Liver (tissue), 9 donors: ENCODE data around the gene RND3. TPM values are rescaled to one million over a fixed set of nuclear protein-coding genes. Genes with fewer than 3 reads are reported as not detected.
A peak's percentile ranks its signal among the peaks of the same experiment; 100 is the strongest.

Experiments used
- DNase-seq: peaks from one replicate; pipeline ENCODE4 v3.0.0-alpha.2; 2017; ENCODE audit warnings: low spot score
- H3K27ac ChIP-seq, 2 donors: one replicate each; pipeline ENCODE4 v1.7.0; 2013; ENCODE audit warnings: inconsistent platforms in 2 of 2, low read length in 2 of 2, control low read depth in 1 of 2, low read depth in 1 of 2, mild to moderate bottlenecking in 1 of 2
- H3K27me3 ChIP-seq, 4 donors: one replicate each; pipeline versions ENCODE4 v1.6.1 to v1.7.0; 2013; ENCODE audit warnings: low read length in 3 of 4, inconsistent platforms in 1 of 4, mild to moderate bottlenecking in 1 of 4, moderate library complexity in 1 of 4; ENCODE audit not compliant: control insufficient read depth in 4 of 4, insufficient read depth in 4 of 4
- H3K36me3 ChIP-seq, 4 donors: one replicate each; pipeline versions ENCODE4 v1.6.1 to v1.7.0; 2013; ENCODE audit warnings: low read length in 3 of 4, mild to moderate bottlenecking in 3 of 4, low read depth in 1 of 4, moderate library complexity in 1 of 4; ENCODE audit not compliant: control insufficient read depth in 4 of 4, insufficient read depth in 3 of 4
- H3K4me1 ChIP-seq, 4 donors: one replicate each; pipeline versions ENCODE4 v1.6.1 to v1.7.0; 2013; ENCODE audit warnings: low read length in 3 of 4, mild to moderate bottlenecking in 3 of 4, moderate library complexity in 1 of 4; ENCODE audit not compliant: control insufficient read depth in 4 of 4, insufficient read depth in 4 of 4
- H3K4me3 ChIP-seq, 3 donors: one replicate each; pipeline versions ENCODE4 v1.6.1 to v1.7.0; 2013; ENCODE audit warnings: low read length in 3 of 3, control low read depth in 1 of 3, low read depth in 1 of 3, mild to moderate bottlenecking in 1 of 3
- H3K9ac ChIP-seq, 2 donors: one replicate each; pipeline ENCODE4 v1.7.0; 2013; ENCODE audit warnings: low read length in 2 of 2, mild to moderate bottlenecking in 2 of 2, moderate library complexity in 2 of 2, control low read depth in 1 of 2, low read depth in 1 of 2
- H3K9me3 ChIP-seq, 4 donors: one replicate each; pipeline versions ENCODE4 v1.6.1 to v1.7.0; 2013; ENCODE audit warnings: low read length in 3 of 4; ENCODE audit not compliant: control insufficient read depth in 4 of 4
- EGR1 ChIP-seq, 2 donors: IDR thresholded peaks; 2 replicates each; pipeline ENCODE4 v1.6.1; 2016 to 2018; ENCODE audit warnings: antibody characterized with exemption in 2 of 2, low read depth in 2 of 2
- FOXA1 ChIP-seq: IDR thresholded peaks from 2 replicates; pipeline ENCODE4 v1.6.1; 2016; ENCODE audit warnings: antibody characterized with exemption
- FOXA2 ChIP-seq: IDR thresholded peaks from 2 replicates; pipeline ENCODE4 v1.6.1; 2016; ENCODE audit warnings: antibody characterized with exemption
- GABPA ChIP-seq, 2 donors: IDR thresholded peaks in 1 of 2; conservative IDR thresholded peaks in 1 of 2; 2 replicates each; pipeline ENCODE4 v1.6.1; 2016; ENCODE audit warnings: antibody characterized with exemption in 2 of 2, mild to moderate bottlenecking in 1 of 2, moderate library complexity in 1 of 2
- HNF4A ChIP-seq, 2 donors: conservative IDR thresholded peaks; 2 replicates each; pipeline ENCODE4 v1.6.1; 2016; ENCODE audit warnings: antibody characterized with exemption in 2 of 2, mild to moderate bottlenecking in 2 of 2
- HNF4G ChIP-seq: IDR thresholded peaks from 2 replicates; pipeline ENCODE4 v1.6.1; 2016; ENCODE audit warnings: antibody characterized with exemption
- JUND ChIP-seq, 2 donors: IDR thresholded peaks; 2 replicates each; pipeline ENCODE4 v1.6.1; 2016; ENCODE audit warnings: antibody characterized with exemption in 2 of 2
- NR2F2 ChIP-seq: IDR thresholded peaks from 2 replicates; pipeline ENCODE4 v1.6.1; 2016; ENCODE audit warnings: antibody characterized with exemption
- RAD21 ChIP-seq, 2 donors: IDR thresholded peaks; 2 replicates each; pipeline ENCODE4 v1.6.1; 2016; ENCODE audit warnings: antibody characterized with exemption in 2 of 2, mild to moderate bottlenecking in 2 of 2
- SP1 ChIP-seq: IDR thresholded peaks from 2 replicates; pipeline ENCODE4 v1.6.1; 2018; ENCODE audit warnings: antibody characterized with exemption, mild to moderate bottlenecking
- TAF1 ChIP-seq: conservative IDR thresholded peaks from 2 replicates; pipeline ENCODE4 v1.6.1; 2016; ENCODE audit warnings: antibody characterized with exemption, mild to moderate bottlenecking
- YY1 ChIP-seq: IDR thresholded peaks from 2 replicates; pipeline ENCODE4 v1.6.1; 2016; ENCODE audit warnings: antibody characterized with exemption, mild to moderate bottlenecking
- WGBS: extraction: QIAGEN DNeasy Blood & Tissue Kit; methylation state at CpG from one replicate; pipeline ENCODE4 v1.1.7; 2013; 5-methylcytosine and 5-hydroxymethylcytosine counted together
- polyA plus RNA-seq, 2 donors: library from polyadenylated mRNA; stranded (reverse) in 1 of 2; unstranded in 1 of 2; fragments of 200-250 nt in 1 of 2; fragments of >200 nt in 1 of 2; fragmentation: Nextera tagmentation in 1 of 2; extraction: Ambion mirVana in 1 of 2; gene quantifications; one replicate each; pipeline versions ENCODE4 v1.2.1 to v1.2.3, GENCODE V29; 2013 to 2015
- total RNA-seq, 2 donors: library from RNA; depleted of rRNA; stranded (reverse); fragments of >200 nt; gene quantifications; one replicate each; pipeline ENCODE4 v1.2.3, GENCODE V29; 2014
- TF ChIP-seq, protein P1 (sequence below): IDR thresholded peaks from 2 replicates; pipeline ENCODE4 v1.6.1; 2016; ENCODE audit warnings: antibody characterized with exemption
- TF ChIP-seq, protein P2 (sequence below): IDR thresholded peaks from 2 replicates; pipeline ENCODE4 v1.6.1; 2016; ENCODE audit warnings: antibody characterized with exemption, mild to moderate bottlenecking
- TF ChIP-seq, protein P3 (sequence below): IDR thresholded peaks from 2 replicates; pipeline ENCODE4 v1.6.1; 2016; ENCODE audit warnings: antibody characterized with exemption
- TF ChIP-seq, protein P4 (sequence below): fragments of 150-350 bp; IDR thresholded peaks from 2 replicates; pipeline ENCODE4 v1.5.1; 2017; ENCODE audit warnings: improper control_type of control experiment, low read depth, low read length; ENCODE audit not compliant: missing input control
- TF ChIP-seq, protein P5 (sequence below): IDR thresholded peaks from 2 replicates; pipeline ENCODE4 v1.6.1; 2016; ENCODE audit warnings: antibody characterized with exemption
- donor health status: healthy.
- donor health status: healthy.
- donor health status: healthy.
- donor health status: healthy.
- donor health status: healthy.

The RND3 gene
- total and polyA plus RNA-seq, 4 donors: 14.8 to 30.0 (median 21.6) TPM

GRCh38 chr2:150475479-150476250, 11.8 kb downstream of the RND3 start:
- peaks cover 4 to 43% (median 31%) of the 10 kb centered on the region in 4 donors for H3K36me3 ChIP-seq
- no peak overlapping the region for H3K9ac ChIP-seq
- 69% methylated on average over 6 of the region's 6 CpGs for WGBS
- no peak for DNase-seq
- H3K27me3 ChIP-seq: no peaks in the 10 kb centered on the region
- H3K4me1 ChIP-seq: peaks cover 7 to 45% (median 37%) of the 10 kb centered on the region in 4 donors
- no peaks in the 10 kb centered on the region for H3K9me3 ChIP-seq
- peak overlapping the region; percentile 82 to 95 for H3K27ac ChIP-seq
- TF ChIP-seq JUND (IDR thresholded peaks at IDR 0.05) (no peak), TAF1 (peak; percentile 25)
- no peak overlapping the region for H3K4me3 ChIP-seq

DNA sequence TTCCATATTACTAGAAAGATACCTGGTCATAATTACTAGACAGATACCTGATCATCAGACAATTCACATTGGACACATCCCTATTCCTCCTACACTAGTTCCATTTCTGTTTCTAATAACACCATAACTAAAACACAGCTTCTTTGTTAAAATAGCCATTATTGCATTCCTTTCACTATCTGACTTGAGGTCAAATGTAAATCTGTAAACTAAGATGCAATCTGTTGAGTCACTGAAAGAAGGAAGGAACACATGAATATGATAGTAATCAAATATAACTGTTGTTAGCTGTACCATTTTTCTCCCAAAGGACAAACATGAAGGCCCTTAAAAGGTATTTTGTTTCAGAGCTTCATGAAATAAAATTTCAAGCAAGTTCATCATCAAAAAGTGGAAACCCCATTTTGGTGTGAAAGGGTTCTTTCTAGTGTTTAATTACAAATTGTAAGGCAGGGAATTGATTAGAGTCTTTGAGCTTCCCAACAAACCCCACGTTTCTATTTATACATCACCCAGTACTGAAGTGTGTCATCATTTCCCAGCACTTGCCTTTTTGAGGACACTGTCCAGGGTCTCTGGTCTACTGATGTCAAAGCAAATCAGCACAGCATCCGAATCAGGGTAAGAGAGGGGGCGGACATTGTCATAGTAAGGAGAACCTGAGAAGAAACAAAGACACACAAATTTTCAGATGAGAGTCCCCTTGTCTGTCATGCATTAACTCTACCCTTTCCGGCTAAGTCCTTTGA, 13.0 kb downstream of the RND3 start:
- H3K27me3 ChIP-seq: no peaks in the 10 kb centered on the region
- H3K36me3 ChIP-seq: peaks cover 8 to 51% (median 43%) of the 10 kb centered on the region in 4 donors
- TF ChIP-seq, protein P1, sequence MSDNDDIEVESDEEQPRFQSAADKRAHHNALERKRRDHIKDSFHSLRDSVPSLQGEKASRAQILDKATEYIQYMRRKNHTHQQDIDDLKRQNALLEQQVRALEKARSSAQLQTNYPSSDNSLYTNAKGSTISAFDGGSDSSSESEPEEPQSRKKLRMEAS: no peak
- H3K27ac ChIP-seq: peak overlapping the region; percentile 54 to 95
- H3K9ac ChIP-seq: no peak overlapping the region
- no peak overlapping the region for H3K4me3 ChIP-seq
- H3K9me3 ChIP-seq: no peaks in the 10 kb centered on the region
- DNase-seq: no peak
- peaks cover 4 to 35% (median 28%) of the 10 kb centered on the region in 4 donors for H3K4me1 ChIP-seq
- whole genome bisulfite sequencing: 71% methylated on average over 4 of the region's 4 CpGs

DNA sequence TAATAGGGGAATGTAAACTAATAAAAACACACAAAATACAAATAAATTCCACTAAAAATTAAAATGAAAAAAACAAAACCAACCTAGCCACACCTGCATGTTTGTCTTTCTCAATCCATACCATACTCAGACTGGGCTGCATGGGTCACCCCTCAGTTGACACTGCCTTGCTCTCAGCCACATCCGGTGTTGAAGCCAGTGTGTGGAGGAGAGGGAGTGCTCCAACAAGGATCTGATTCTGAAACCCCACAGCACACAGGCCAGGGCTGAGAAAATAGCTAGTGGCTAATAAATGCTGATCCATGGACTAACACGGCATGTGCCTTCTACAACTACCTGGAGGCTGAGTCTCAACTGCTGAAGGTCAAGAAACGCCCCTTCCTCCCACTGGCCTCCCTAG, 13.7 kb downstream of the RND3 start:
- no peak for DNase-seq
- no peak overlapping the region for H3K9ac ChIP-seq
- no peaks in the 10 kb centered on the region for H3K9me3 ChIP-seq
- peaks cover 0 to 28% (median 24%) of the 10 kb centered on the region in 4 donors for H3K4me1 ChIP-seq
- H3K27me3 ChIP-seq: no peaks in the 10 kb centered on the region
- peaks cover 8 to 58% (median 50%) of the 10 kb centered on the region in 4 donors for H3K36me3 ChIP-seq
- WGBS: 84% methylated on average over 3 of the region's 3 CpGs
- no peak overlapping the region for H3K4me3 ChIP-seq
- TF ChIP-seq YY1: no peak
- no peak for TF ChIP-seq RAD21 (IDR thresholded peaks at IDR 0.05)
- TF ChIP-seq, protein P2, sequence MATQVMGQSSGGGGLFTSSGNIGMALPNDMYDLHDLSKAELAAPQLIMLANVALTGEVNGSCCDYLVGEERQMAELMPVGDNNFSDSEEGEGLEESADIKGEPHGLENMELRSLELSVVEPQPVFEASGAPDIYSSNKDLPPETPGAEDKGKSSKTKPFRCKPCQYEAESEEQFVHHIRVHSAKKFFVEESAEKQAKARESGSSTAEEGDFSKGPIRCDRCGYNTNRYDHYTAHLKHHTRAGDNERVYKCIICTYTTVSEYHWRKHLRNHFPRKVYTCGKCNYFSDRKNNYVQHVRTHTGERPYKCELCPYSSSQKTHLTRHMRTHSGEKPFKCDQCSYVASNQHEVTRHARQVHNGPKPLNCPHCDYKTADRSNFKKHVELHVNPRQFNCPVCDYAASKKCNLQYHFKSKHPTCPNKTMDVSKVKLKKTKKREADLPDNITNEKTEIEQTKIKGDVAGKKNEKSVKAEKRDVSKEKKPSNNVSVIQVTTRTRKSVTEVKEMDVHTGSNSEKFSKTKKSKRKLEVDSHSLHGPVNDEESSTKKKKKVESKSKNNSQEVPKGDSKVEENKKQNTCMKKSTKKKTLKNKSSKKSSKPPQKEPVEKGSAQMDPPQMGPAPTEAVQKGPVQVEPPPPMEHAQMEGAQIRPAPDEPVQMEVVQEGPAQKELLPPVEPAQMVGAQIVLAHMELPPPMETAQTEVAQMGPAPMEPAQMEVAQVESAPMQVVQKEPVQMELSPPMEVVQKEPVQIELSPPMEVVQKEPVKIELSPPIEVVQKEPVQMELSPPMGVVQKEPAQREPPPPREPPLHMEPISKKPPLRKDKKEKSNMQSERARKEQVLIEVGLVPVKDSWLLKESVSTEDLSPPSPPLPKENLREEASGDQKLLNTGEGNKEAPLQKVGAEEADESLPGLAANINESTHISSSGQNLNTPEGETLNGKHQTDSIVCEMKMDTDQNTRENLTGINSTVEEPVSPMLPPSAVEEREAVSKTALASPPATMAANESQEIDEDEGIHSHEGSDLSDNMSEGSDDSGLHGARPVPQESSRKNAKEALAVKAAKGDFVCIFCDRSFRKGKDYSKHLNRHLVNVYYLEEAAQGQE: no peak
- TF ChIP-seq TAF1: no peak
- no peak for TF ChIP-seq GABPA (IDR thresholded peaks at IDR 0.05 in 1 of 2, conservative IDR thresholded peaks at IDR 0.05 in 1 of 2)
- TF ChIP-seq FOXA2: no peak
- TF ChIP-seq, protein P3, sequence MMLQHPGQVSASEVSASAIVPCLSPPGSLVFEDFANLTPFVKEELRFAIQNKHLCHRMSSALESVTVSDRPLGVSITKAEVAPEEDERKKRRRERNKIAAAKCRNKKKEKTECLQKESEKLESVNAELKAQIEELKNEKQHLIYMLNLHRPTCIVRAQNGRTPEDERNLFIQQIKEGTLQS: no peak
- TF ChIP-seq, protein P4, sequence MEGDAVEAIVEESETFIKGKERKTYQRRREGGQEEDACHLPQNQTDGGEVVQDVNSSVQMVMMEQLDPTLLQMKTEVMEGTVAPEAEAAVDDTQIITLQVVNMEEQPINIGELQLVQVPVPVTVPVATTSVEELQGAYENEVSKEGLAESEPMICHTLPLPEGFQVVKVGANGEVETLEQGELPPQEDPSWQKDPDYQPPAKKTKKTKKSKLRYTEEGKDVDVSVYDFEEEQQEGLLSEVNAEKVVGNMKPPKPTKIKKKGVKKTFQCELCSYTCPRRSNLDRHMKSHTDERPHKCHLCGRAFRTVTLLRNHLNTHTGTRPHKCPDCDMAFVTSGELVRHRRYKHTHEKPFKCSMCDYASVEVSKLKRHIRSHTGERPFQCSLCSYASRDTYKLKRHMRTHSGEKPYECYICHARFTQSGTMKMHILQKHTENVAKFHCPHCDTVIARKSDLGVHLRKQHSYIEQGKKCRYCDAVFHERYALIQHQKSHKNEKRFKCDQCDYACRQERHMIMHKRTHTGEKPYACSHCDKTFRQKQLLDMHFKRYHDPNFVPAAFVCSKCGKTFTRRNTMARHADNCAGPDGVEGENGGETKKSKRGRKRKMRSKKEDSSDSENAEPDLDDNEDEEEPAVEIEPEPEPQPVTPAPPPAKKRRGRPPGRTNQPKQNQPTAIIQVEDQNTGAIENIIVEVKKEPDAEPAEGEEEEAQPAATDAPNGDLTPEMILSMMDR: no peak
- TF ChIP-seq, protein P5, sequence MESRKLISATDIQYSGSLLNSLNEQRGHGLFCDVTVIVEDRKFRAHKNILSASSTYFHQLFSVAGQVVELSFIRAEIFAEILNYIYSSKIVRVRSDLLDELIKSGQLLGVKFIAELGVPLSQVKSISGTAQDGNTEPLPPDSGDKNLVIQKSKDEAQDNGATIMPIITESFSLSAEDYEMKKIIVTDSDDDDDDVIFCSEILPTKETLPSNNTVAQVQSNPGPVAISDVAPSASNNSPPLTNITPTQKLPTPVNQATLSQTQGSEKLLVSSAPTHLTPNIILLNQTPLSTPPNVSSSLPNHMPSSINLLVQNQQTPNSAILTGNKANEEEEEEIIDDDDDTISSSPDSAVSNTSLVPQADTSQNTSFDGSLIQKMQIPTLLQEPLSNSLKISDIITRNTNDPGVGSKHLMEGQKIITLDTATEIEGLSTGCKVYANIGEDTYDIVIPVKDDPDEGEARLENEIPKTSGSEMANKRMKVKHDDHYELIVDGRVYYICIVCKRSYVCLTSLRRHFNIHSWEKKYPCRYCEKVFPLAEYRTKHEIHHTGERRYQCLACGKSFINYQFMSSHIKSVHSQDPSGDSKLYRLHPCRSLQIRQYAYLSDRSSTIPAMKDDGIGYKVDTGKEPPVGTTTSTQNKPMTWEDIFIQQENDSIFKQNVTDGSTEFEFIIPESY: no peak
- TF ChIP-seq FOXA1: no peak
- TF ChIP-seq HNF4G: no peak
- no peak for TF ChIP-seq JUND (IDR thresholded peaks at IDR 0.05)
- TF ChIP-seq HNF4A (conservative IDR thresholded peaks at IDR 0.05): no peak
- no peak for TF ChIP-seq EGR1 (IDR thresholded peaks at IDR 0.05; ENCODE audit: low read depth in 2 of 2)
- no peak for TF ChIP-seq NR2F2
- no peak for TF ChIP-seq SP1
- TF ChIP-seq, protein P1: no peak
- peak overlapping the region; percentile 54 to 95 for H3K27ac ChIP-seq
